Neutrophil (primary cell): ENCODE results near the gene MYO1H.

ENCODE experiments used
- H3K27ac ChIP-seq: fragments of 200-600 bp; sonication (generic); 2 replicates; pipeline ENCODE4 v1.5.1; 2016; ENCODE audit warnings: mild to moderate bottlenecking, moderate library complexity
- H3K27me3 ChIP-seq: fragments of 200-600 bp; sonication (generic); 2 replicates; pipeline ENCODE4 v1.6.0; 2016; ENCODE audit warnings: mild to moderate bottlenecking
- H3K36me3 ChIP-seq: fragments of 200-600 bp; sonication (generic); 2 replicates; pipeline ENCODE4 v1.5.1; 2017
- H3K4me1 ChIP-seq, 2 experiments: fragments of 200-600 bp in 1 of 2; sonication (generic) in 1 of 2; 1 replicate in 1 of 2; 2 replicates in 1 of 2; pipeline versions ENCODE4 v1.5.1 to v1.6.1; 2013 to 2016; ENCODE audit warnings: low read depth in 1 of 2, low read length in 1 of 2, mild to moderate bottlenecking in 1 of 2, moderate library complexity in 1 of 2; ENCODE audit not compliant: control insufficient read depth in 1 of 2, insufficient read depth in 1 of 2
- H3K4me3 ChIP-seq, 2 experiments: fragments of 200-600 bp in 1 of 2; sonication (generic) in 1 of 2; 1 replicate in 1 of 2; 2 replicates in 1 of 2; pipeline ENCODE4 v1.5.1; 2013 to 2016; ENCODE audit warnings: low read depth in 1 of 2, low read length in 1 of 2, mild to moderate bottlenecking in 1 of 2, moderate library complexity in 1 of 2
- H3K9me3 ChIP-seq: fragments of 200-600 bp; sonication (generic); 2 replicates; pipeline ENCODE4 v1.5.1; 2016
- CTCF ChIP-seq: fragments of 200-600 bp; sonication (generic); IDR thresholded peaks from 2 replicates; pipeline ENCODE4 v1.5.1; 2016; ENCODE audit warnings: antibody characterized with exemption

Gene MYO1H

DNA sequence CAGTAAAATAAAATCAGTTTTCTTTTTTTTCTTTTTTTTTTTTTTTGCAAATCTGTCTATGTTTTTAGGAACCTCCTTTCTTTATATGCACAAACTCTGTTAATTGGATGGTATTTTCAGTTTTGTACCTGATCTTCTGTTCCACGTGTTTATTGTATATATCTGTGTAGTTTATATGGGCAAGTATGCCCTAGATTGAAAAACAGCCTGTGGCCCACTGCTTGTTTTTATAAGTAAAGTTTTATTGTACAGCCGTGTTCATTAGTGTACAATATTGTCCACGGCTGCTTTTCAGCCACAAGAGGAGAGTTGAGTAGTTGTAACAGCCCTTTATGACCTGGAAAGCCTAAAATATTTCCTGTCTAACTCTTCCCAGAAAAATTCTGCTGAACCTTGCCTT lies 18.7 kb upstream of the MYO1H start:
- Histone ChIP-seq H3K4me3 (no peak overlapping the region), H3K4me1 (no peaks in the 10 kb centered on the region), H3K27ac (no peak overlapping the region), H3K9me3 (no peaks in the 10 kb centered on the region), H3K27me3 (peaks cover 29% of the 10 kb centered on the region), H3K36me3 (no peaks in the 10 kb centered on the region)
- TF ChIP-seq CTCF, result no peak

DNA sequence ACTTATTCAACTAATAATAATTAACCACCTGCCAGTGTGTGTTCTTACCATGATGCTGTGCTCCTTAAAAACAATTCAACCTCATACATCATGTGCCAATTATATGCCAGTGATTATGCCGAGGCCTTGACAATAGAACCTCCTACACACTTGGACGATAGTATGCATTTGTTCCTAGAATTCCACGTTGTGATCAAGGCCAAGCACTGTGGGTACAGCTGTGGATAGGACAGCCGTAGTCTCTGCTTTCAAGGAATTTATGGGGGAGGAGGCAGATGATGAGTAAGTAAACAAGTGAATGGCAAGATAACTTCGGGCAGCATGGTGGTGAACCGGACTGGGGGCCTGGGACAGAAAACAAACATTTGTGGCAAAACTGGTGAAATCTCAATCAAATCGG lies 18.0 kb upstream of the MYO1H start:
- Histone ChIP-seq H3K27ac (no peak overlapping the region), H3K4me1 (no peaks in the 10 kb centered on the region), H3K4me3 (no peak overlapping the region), H3K36me3 (no peaks in the 10 kb centered on the region), H3K27me3 (peaks cover 22% of the 10 kb centered on the region), H3K9me3 (no peaks in the 10 kb centered on the region)
- no peak for TF ChIP-seq CTCF

DNA sequence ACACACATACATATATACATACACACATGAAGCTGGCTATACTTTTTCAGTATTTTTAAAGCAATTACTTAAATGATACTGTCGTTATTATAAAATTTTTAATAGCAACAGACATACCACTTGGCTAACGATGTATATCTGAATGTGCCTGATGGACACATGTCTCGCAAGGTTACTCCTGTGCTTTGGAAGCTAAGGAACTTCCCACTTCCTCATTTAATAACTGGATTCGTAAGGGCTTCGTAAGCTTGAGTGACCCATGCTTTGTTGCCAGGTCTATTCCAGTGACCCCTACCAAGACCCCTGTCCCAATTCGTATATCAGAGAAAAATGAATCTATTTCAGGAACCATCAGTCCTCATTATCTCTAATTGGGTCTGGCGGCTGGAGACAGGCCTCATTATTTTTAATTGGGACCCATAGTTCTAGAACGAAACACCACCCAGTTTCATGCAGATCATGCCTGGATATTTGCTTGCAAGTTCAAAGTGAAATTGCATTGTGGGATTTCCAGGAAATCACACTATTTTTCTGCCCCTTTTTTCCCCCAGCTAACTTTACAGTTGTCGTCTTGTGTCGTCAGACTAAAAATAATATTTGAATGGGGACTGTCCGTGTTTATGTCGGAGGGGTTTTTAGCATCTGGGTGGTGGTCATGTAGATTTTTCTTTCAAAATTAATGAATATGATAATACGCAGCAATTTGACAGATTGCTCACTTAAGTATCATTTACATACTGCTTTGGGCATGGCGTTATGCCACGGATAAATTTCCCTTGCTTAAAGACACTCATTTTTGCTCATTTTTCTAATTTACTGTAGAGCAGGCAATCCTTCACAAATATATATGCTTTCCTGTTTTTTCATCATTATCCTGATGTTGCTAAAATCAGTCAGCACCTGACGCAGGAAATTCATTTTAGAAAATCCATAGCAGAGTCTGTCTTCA lies 17.1 kb upstream of the MYO1H start:
- no peak for TF ChIP-seq CTCF
- Histone ChIP-seq H3K4me3 (no peak overlapping the region), H3K36me3 (no peaks in the 10 kb centered on the region), H3K27me3 (peaks cover 14% of the 10 kb centered on the region), H3K4me1 (no peaks in the 10 kb centered on the region), H3K27ac (no peak overlapping the region), H3K9me3 (no peaks in the 10 kb centered on the region)

DNA sequence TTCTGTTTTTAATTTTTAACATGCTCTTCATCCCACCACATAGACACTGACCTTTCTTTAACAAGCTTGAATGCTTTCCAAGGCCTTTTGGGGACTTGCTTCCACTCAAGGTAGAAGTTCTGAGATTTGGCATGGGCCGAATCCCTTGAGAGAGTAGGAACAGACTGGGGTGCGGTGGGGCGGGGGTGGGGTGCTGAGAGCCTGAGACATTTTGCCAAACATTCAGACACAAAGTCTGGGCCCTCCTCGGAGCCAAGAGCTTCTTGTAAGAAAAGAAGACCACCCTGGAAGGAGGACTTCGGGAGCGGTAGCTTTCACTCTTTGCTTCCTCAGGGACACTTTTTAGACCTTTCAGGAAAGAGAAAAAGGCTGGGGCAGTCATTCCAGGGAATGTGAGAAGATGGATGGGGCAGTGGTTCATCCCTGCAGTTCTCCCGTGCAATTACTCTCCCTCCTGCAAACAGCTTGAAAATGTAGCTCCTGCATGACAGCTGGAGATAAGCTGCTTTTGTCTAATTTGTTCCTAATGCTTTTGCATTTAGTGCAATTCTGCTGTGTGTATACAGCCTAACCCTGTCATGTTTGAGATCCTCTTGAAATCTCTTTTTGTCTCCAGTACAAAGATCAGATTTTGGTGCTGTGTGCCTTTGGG lies 16.3 kb upstream of the MYO1H start:
- H3K9me3 ChIP-seq, result no peaks in the 10 kb centered on the region
- no peaks in the 10 kb centered on the region for H3K36me3 ChIP-seq
- H3K4me1 ChIP-seq, result no peaks in the 10 kb centered on the region
- H3K27ac ChIP-seq, result no peak overlapping the region
- TF ChIP-seq CTCF, result no peak
- H3K27me3 ChIP-seq, result peaks cover 7% of the 10 kb centered on the region
- no peak overlapping the region for H3K4me3 ChIP-seq

GRCh38 chr12:109334887-109335286 lies 12.8 kb upstream of the MYO1H start:
- Histone ChIP-seq H3K27ac (no peak overlapping the region), H3K36me3 (no peaks in the 10 kb centered on the region), H3K9me3 (no peaks in the 10 kb centered on the region), H3K4me1 (no peaks in the 10 kb centered on the region), H3K27me3 (peaks cover 3% of the 10 kb centered on the region), H3K4me3 (no peak overlapping the region)
- TF ChIP-seq CTCF, result no peak
